Esophagus squamous epithelium (tissue), 4 donors: ENCODE results near the gene PDE3A.

Experiments
- POLR2A ChIP-seq, 4 donors: fragments of 450-650 bp; IDR thresholded peaks; one replicate each; pipeline ENCODE4 v1.6.1; 2017; ENCODE audit warnings: antibody characterized with exemption in 4 of 4, mild to moderate bottlenecking in 4 of 4, moderate library complexity in 3 of 4
- TF ChIP-seq, protein P1 (sequence below), 6 experiments: fragments of 450-650 bp in 4 of 6; fragments of 200-600 bp in 2 of 6; sonication (generic) in 2 of 6; IDR thresholded peaks; one replicate each; pipeline ENCODE4 v1.5.1; 2016 to 2019; ENCODE audit warnings: antibody characterized with exemption in 6 of 6, mild to moderate bottlenecking in 4 of 6, moderate library complexity in 4 of 6

DNA sequence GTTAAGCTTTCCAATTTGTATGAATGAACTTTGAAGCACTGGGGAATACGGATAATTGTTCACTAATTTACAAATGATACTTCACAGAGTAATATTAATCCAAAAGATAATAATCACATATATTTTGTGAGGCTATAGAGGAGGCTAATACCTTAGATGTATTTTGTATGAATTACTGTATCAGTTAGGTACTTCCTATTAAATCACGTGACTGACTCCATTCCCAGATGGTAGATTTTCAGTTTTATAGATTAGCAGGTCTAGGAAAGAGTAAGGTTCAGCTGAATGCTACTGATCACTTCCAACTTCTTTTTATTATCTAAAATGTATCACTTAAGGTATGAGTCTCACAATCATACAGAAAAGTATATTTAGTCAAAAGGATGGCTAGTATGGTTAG lies 133.6 kb downstream of the PDE3A start:
- no peak for TF ChIP-seq POLR2A (IDR thresholded peaks at IDR 0.05)
- TF ChIP-seq, protein P1, sequence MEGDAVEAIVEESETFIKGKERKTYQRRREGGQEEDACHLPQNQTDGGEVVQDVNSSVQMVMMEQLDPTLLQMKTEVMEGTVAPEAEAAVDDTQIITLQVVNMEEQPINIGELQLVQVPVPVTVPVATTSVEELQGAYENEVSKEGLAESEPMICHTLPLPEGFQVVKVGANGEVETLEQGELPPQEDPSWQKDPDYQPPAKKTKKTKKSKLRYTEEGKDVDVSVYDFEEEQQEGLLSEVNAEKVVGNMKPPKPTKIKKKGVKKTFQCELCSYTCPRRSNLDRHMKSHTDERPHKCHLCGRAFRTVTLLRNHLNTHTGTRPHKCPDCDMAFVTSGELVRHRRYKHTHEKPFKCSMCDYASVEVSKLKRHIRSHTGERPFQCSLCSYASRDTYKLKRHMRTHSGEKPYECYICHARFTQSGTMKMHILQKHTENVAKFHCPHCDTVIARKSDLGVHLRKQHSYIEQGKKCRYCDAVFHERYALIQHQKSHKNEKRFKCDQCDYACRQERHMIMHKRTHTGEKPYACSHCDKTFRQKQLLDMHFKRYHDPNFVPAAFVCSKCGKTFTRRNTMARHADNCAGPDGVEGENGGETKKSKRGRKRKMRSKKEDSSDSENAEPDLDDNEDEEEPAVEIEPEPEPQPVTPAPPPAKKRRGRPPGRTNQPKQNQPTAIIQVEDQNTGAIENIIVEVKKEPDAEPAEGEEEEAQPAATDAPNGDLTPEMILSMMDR (IDR thresholded peaks at IDR 0.05), result no peak
